GM12878 (cell line): Measurements from ENCODE around the gene SRPX2. TPM values are rescaled to one million over a fixed set of nuclear protein-coding genes. Genes with fewer than 3 reads are reported as not detected.

ENCODE experiments used
- ATAC-seq: fragments of 200-7000 bp; cut with Tn5 transposase; 3 replicates; pipeline ENCODE4 v1.9.1; 2020; ENCODE audit warnings: mild to moderate bottlenecking, moderate library complexity
- BruUV-seq: library from RNA; stranded (reverse); fragments of 400-500 nt; replicated peaks from 2 replicates; lab custom pipeline; 2021; lab: Mats Ljungman, UMichigan
- CTCF ChIA-PET: fragments of 300-600 bp; sonication (Branson Sonifier 250); formaldehyde crosslinking; extraction: SDS; loops from one replicate; lab custom pipeline; 2021; ENCODE audit warnings: inconsistent platforms; lab: Yijun Ruan, JAX
- POLR2A ChIA-PET: fragments of 350-600 bp; formaldehyde crosslinking; extraction: SDS; loops from one replicate; lab custom pipeline; 2021; ENCODE audit warnings: inconsistent platforms; lab: Charles Lee
- RAD21 ChIA-PET: fragments of 300-600 bp; sonication (Branson Sonifier 250); formaldehyde crosslinking; loops from one replicate; lab custom pipeline; 2023; ENCODE audit warnings: antibody characterized with exemption; ENCODE audit not compliant: unreplicated experiment; lab: Charles Lee
- SMC1A ChIA-PET: fragments of 300-600 bp; sonication (Branson Sonifier 250); formaldehyde crosslinking; loops from one replicate; lab custom pipeline; 2023; ENCODE audit not compliant: unreplicated experiment, uncharacterized antibody; lab: Charles Lee
- DNase-seq: peaks from one replicate; pipeline ENCODE4 v3.0.0-alpha.2; 2011; ENCODE audit warnings: low read depth, low spot score
- FAIRE-seq: peaks from 3 replicates; lab custom pipeline; 2011; peaks lifted over from hg19 to GRCh38; lab: Jason Lieb, UNC
- H2AFZ ChIP-seq: 2 replicates; pipeline ENCODE4 v1.6.0; 2011; ENCODE audit warnings: low read depth, low read length, control low read depth; ENCODE audit not compliant: control insufficient read depth
- H3K27ac ChIP-seq: 2 replicates; pipeline ENCODE4 v1.5.1; 2011; ENCODE audit warnings: control low read depth; ENCODE audit not compliant: control insufficient read depth, insufficient read depth
- H3K27me3 ChIP-seq, 2 experiments: replicated peaks in 1 of 2; 2 replicates each; pipeline versions ENCODE4 v1.6.0 to v1.6.1; 2011; ENCODE audit warnings: low read length in 1 of 2; ENCODE audit not compliant: control insufficient read depth in 2 of 2, insufficient read depth in 2 of 2
- H3K36me3 ChIP-seq, 2 experiments: 2 replicates each; pipeline ENCODE4 v1.5.1; 2011; ENCODE audit warnings: low read length in 1 of 2; ENCODE audit not compliant: control insufficient read depth in 2 of 2, insufficient read depth in 2 of 2
- H3K4me1 ChIP-seq: 2 replicates; pipeline ENCODE4 v1.6.1; 2011; ENCODE audit warnings: mild to moderate bottlenecking, low read length, moderate library complexity, mixed read lengths; ENCODE audit not compliant: control insufficient read depth, insufficient read depth
- H3K4me2 ChIP-seq: 2 replicates; pipeline ENCODE4 v1.6.0; 2011; ENCODE audit warnings: control low read depth; ENCODE audit not compliant: control insufficient read depth, insufficient read depth
- H3K4me3 ChIP-seq: fragments of 200-600 bp; sonication (generic); 2 replicates; pipeline ENCODE4 v1.5.1; 2016
- H3K79me2 ChIP-seq: 2 replicates; pipeline ENCODE4 v1.6.0; 2011; ENCODE audit warnings: low read length; ENCODE audit not compliant: control insufficient read depth, insufficient read depth
- H3K9ac ChIP-seq: 2 replicates; pipeline ENCODE4 v1.8.0; 2011; ENCODE audit warnings: low read length, control low read depth, mixed read lengths; ENCODE audit not compliant: control insufficient read depth, insufficient read depth
- H3K9me3 ChIP-seq: replicated peaks from 3 replicates; pipeline ENCODE4 v1.5.1; 2011; ENCODE audit warnings: mild to moderate bottlenecking, low read length; ENCODE audit not compliant: control insufficient read depth, insufficient read depth
- H4K20me1 ChIP-seq: 2 replicates; pipeline ENCODE4 v1.6.0; 2011; ENCODE audit not compliant: control insufficient read depth, insufficient read depth
- GATAD2B ChIP-seq: fragments of 450-650 bp; conservative IDR thresholded peaks from 2 replicates; pipeline ENCODE4 v1.6.1; 2017; ENCODE audit warnings: low read depth, mild to moderate bottlenecking, moderate library complexity
- JUNB ChIP-seq: IDR thresholded peaks from 2 replicates; pipeline ENCODE4 v1.6.1; 2016; ENCODE audit warnings: antibody characterized with exemption, mild to moderate bottlenecking
- PRDM15 ChIP-seq: fragments of 450-650 bp; formaldehyde crosslinking; IDR thresholded peaks from 2 replicates; pipeline ENCODE4 v1.4.0; 2020; ENCODE audit warnings: mild to moderate bottlenecking, moderate library complexity
- ZNF622 ChIP-seq: fragments of 450-650 bp; IDR thresholded peaks from 2 replicates; pipeline ENCODE4 v1.6.1; 2017; ENCODE audit warnings: mild to moderate bottlenecking, inconsistent platforms
- WGBS: methylation state at CpG from one replicate; pipeline ENCODE4 v1.1.6; 2016; ENCODE audit warnings: low lambda C conversion rate; ENCODE audit not compliant: insufficient replicate concordance, insufficient coverage; ENCODE audit errors: missing lambda C conversion rate; 5-methylcytosine and 5-hydroxymethylcytosine counted together
- in situ Hi-C: fragments of 300-500 bp; cut with MboI; formaldehyde crosslinking; loops from 9 replicates; pipeline ENCODE4 v1.14.3; 2018; ENCODE audit warnings: mixed read lengths
- intact Hi-C: fragments of 100-400 bp; cut with micrococcal nuclease; formaldehyde crosslinking; loops from one replicate; pipeline ENCODE4 v1.14.2; 2022; ENCODE audit not compliant: unreplicated experiment
- polyA plus RNA-seq, 11 experiments: library from polyadenylated mRNA; depleted of rRNA in 4 of 11; unstranded in 6 of 11; stranded (reverse) in 5 of 11; fragments of >200 nt; fragmentation: Nextera tagmentation in 4 of 11; fragmentation: Illumina TruSeq in 1 of 11; extraction: Ambion mirVana in 4 of 11; extraction: Trizol in 1 of 11; gene quantifications; 1 replicate in 1 of 11; 2 replicates in 10 of 11; pipeline versions ENCODE4 v1.2.1 to v1.2.3, GENCODE V29; 2011 to 2016; ENCODE audit warnings: inconsistent platforms in 2 of 11, missing spikeins in 2 of 11, low read depth in 1 of 11
- total RNA-seq, 4 experiments: library from RNA; depleted of rRNA in 3 of 4; stranded (reverse); fragments of >200 nt in 3 of 4; fragmentation: Illumina TruSeq in 1 of 4; extraction: Trizol in 1 of 4; gene quantifications; 2 replicates each; pipeline versions ENCODE4 v1.2.1 to v1.2.3, GENCODE V29; 2013 to 2021

The SRPX2 gene
- total and polyA plus RNA-seq, 10 of the 15 experiments (the other 5 are each of a cell fraction or from before 2014, with no cell fraction given), result not detected

GRCh38 chrX:100710816-100711215 lies 66.8 kb downstream of the SRPX2 start:
- Histone ChIP-seq H3K36me3 (no peaks in the 10 kb centered on the region), H3K4me1 (no peaks in the 10 kb centered on the region), H3K79me2 (no peaks in the 10 kb centered on the region), H2AFZ (no peak overlapping the region), H3K27me3 (no peaks in the 10 kb centered on the region), H3K4me2 (no peak overlapping the region), H3K9me3 (no peaks in the 10 kb centered on the region), H4K20me1 (no peaks in the 10 kb centered on the region), H3K4me3 (no peak overlapping the region), H3K9ac (no peak overlapping the region), H3K27ac (no peak overlapping the region)
- no TSS peak for BruUV-seq
- no peak for DNase-seq
- no peak for ATAC-seq
- no peak for TF ChIP-seq JUNB
- no peak for TF ChIP-seq GATAD2B
- no peak for TF ChIP-seq ZNF622
- no peak for TF ChIP-seq PRDM15 (CRISPR knock-in tag)
- ChIA-PET RAD21 (no interaction called here), CTCF (no interaction called here), SMC1A (interaction anchor here (0.6 kb wide), 1 partner anchor 9 kb away, joined by 3 read pairs; no protein-coding TSS in a partner anchor), POLR2A (no interaction called here)
- 20% methylated on average over 3 of the region's 3 CpGs for WGBS
- in situ Hi-C loops, result no loop called here
- intact Hi-C loops, result no loop called here
- FAIRE-seq, result no peak
